ENCODE measurements around the gene RNF7. TPM values are rescaled to one million over a fixed set of nuclear protein-coding genes. Genes with fewer than 3 reads are reported as not detected.

The RNF7 gene
- total and polyA plus RNA-seq, 4 donors = 11.7 to 71.6 (median 28.9) TPM

DNA sequence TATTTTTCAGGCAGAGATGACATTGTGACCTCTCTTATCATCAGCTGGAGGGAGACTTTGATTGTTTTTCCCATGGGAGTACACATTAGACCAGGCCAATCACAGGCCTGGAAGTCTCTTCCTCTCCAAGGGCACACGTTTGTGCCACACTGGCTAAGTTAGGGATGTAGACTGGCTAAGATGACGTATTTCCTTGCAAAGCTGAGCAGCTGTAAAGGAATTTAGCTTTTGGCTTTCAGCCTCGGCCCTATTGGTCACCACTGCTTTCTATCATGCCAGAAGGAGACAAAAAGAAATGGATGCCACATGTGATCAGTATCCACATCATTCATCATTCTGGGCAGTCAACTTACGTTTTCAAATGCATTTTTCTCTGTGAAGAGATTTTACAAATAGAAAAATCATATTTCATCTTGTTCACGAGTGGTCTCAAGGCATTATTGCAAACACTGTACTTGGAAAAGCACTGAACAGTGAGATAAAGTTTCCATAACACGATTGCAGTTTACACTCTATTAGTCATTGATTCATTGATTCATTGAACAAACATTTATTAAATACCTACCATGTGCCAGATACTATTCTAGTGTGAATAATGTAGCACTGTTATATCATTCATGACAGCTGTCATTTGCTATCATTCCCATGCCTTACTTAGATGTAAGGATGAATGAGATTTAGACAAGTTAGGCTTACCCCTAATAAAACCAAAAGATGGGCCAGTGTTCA lies 27.0 kb upstream of the RNF7 start:
- DNase-seq (ENCODE audit: low spot score) = no peak
- Histone ChIP-seq H3K9me3 (ENCODE audit: control insufficient read depth in 4 of 4, low read length in 3 of 4) (no peaks in the 10 kb centered on the region), H3K36me3 (ENCODE audit: control insufficient read depth in 4 of 4, insufficient read depth in 3 of 4, low read depth in 1 of 4, low read length in 3 of 4) (no peaks in the 10 kb centered on the region)

DNA sequence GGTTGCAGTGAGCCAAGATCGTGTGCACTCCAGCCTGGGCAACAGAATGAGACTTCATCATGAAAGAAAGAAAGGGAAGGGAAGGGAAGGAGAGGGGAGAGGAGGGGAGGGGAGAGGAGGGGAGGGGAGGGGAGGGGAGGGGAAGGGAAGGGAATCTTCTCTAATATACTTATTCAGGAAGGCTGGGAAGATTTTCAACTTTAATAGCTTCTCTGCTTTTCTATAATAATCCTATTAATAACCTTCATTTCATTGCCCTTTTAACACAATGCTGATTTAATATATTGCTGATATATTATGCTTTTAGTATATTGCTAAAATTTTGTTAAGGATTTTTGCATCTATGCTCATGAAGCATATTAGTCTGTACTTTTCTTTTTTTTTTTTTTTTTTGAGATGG lies 23.4 kb upstream of the RNF7 start:
- TF ChIP-seq HNF4A (conservative IDR thresholded peaks at IDR 0.05) = no peak
- no peak for TF ChIP-seq JUND (IDR thresholded peaks at IDR 0.05)
- no peak for TF ChIP-seq SP1 (IDR thresholded peaks at IDR 0.05)
- TF ChIP-seq YY1 (IDR thresholded peaks at IDR 0.05) = no peak
- no peak for TF ChIP-seq RAD21 (IDR thresholded peaks at IDR 0.05)
- TF ChIP-seq, protein P1, sequence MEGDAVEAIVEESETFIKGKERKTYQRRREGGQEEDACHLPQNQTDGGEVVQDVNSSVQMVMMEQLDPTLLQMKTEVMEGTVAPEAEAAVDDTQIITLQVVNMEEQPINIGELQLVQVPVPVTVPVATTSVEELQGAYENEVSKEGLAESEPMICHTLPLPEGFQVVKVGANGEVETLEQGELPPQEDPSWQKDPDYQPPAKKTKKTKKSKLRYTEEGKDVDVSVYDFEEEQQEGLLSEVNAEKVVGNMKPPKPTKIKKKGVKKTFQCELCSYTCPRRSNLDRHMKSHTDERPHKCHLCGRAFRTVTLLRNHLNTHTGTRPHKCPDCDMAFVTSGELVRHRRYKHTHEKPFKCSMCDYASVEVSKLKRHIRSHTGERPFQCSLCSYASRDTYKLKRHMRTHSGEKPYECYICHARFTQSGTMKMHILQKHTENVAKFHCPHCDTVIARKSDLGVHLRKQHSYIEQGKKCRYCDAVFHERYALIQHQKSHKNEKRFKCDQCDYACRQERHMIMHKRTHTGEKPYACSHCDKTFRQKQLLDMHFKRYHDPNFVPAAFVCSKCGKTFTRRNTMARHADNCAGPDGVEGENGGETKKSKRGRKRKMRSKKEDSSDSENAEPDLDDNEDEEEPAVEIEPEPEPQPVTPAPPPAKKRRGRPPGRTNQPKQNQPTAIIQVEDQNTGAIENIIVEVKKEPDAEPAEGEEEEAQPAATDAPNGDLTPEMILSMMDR (IDR thresholded peaks at IDR 0.05; ENCODE audit: low read depth, low read length, missing input control) = no peak
- TF ChIP-seq RXRA (IDR thresholded peaks at IDR 0.05) = no peak
- no peak for TF ChIP-seq HNF4G (IDR thresholded peaks at IDR 0.05)
- H3K27me3 ChIP-seq (ENCODE audit: control insufficient read depth in 4 of 4, insufficient read depth in 4 of 4, low read length in 3 of 4) = no peaks in the 10 kb centered on the region
- WGBS = 89% methylated on average over 1 of the region's 1 CpG
- no peak for DNase-seq (ENCODE audit: low spot score)
- no peaks in the 10 kb centered on the region for H3K4me1 ChIP-seq (ENCODE audit: control insufficient read depth in 4 of 4, insufficient read depth in 4 of 4, low read length in 3 of 4)
- no peaks in the 10 kb centered on the region for H3K36me3 ChIP-seq (ENCODE audit: control insufficient read depth in 4 of 4, insufficient read depth in 3 of 4, low read depth in 1 of 4, low read length in 3 of 4)
- no peaks in the 10 kb centered on the region for H3K9me3 ChIP-seq (ENCODE audit: control insufficient read depth in 4 of 4, low read length in 3 of 4)
- no peak overlapping the region for H3K27ac ChIP-seq (ENCODE audit: low read depth in 1 of 2, low read length in 2 of 2)
- no peak overlapping the region for H3K9ac ChIP-seq (ENCODE audit: low read depth in 1 of 2, low read length in 2 of 2)
- no peak overlapping the region for H3K4me3 ChIP-seq (ENCODE audit: low read depth in 1 of 3, low read length in 3 of 3)

More for the DNA sequence above, 27.0 kb upstream of the RNF7 start:
- no peaks in the 10 kb centered on the region for H3K4me1 ChIP-seq (ENCODE audit: control insufficient read depth in 4 of 4, insufficient read depth in 4 of 4, low read length in 3 of 4)
- no peak for TF ChIP-seq SP1 (IDR thresholded peaks at IDR 0.05)
- no peak for TF ChIP-seq JUND (IDR thresholded peaks at IDR 0.05)
- no peak for TF ChIP-seq NR2F2 (IDR thresholded peaks at IDR 0.05)
- TF ChIP-seq GABPA (IDR thresholded peaks at IDR 0.05 in 1 of 2, conservative IDR thresholded peaks at IDR 0.05 in 1 of 2) = no peak
- TF ChIP-seq, protein P2, sequence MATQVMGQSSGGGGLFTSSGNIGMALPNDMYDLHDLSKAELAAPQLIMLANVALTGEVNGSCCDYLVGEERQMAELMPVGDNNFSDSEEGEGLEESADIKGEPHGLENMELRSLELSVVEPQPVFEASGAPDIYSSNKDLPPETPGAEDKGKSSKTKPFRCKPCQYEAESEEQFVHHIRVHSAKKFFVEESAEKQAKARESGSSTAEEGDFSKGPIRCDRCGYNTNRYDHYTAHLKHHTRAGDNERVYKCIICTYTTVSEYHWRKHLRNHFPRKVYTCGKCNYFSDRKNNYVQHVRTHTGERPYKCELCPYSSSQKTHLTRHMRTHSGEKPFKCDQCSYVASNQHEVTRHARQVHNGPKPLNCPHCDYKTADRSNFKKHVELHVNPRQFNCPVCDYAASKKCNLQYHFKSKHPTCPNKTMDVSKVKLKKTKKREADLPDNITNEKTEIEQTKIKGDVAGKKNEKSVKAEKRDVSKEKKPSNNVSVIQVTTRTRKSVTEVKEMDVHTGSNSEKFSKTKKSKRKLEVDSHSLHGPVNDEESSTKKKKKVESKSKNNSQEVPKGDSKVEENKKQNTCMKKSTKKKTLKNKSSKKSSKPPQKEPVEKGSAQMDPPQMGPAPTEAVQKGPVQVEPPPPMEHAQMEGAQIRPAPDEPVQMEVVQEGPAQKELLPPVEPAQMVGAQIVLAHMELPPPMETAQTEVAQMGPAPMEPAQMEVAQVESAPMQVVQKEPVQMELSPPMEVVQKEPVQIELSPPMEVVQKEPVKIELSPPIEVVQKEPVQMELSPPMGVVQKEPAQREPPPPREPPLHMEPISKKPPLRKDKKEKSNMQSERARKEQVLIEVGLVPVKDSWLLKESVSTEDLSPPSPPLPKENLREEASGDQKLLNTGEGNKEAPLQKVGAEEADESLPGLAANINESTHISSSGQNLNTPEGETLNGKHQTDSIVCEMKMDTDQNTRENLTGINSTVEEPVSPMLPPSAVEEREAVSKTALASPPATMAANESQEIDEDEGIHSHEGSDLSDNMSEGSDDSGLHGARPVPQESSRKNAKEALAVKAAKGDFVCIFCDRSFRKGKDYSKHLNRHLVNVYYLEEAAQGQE (IDR thresholded peaks at IDR 0.05) = no peak
- TF ChIP-seq, protein P3, sequence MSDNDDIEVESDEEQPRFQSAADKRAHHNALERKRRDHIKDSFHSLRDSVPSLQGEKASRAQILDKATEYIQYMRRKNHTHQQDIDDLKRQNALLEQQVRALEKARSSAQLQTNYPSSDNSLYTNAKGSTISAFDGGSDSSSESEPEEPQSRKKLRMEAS (IDR thresholded peaks at IDR 0.05) = no peak
- TF ChIP-seq, protein P4, sequence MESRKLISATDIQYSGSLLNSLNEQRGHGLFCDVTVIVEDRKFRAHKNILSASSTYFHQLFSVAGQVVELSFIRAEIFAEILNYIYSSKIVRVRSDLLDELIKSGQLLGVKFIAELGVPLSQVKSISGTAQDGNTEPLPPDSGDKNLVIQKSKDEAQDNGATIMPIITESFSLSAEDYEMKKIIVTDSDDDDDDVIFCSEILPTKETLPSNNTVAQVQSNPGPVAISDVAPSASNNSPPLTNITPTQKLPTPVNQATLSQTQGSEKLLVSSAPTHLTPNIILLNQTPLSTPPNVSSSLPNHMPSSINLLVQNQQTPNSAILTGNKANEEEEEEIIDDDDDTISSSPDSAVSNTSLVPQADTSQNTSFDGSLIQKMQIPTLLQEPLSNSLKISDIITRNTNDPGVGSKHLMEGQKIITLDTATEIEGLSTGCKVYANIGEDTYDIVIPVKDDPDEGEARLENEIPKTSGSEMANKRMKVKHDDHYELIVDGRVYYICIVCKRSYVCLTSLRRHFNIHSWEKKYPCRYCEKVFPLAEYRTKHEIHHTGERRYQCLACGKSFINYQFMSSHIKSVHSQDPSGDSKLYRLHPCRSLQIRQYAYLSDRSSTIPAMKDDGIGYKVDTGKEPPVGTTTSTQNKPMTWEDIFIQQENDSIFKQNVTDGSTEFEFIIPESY (IDR thresholded peaks at IDR 0.05) = no peak
- TF ChIP-seq FOXA1 (IDR thresholded peaks at IDR 0.05) = no peak
- TF ChIP-seq, protein P5, sequence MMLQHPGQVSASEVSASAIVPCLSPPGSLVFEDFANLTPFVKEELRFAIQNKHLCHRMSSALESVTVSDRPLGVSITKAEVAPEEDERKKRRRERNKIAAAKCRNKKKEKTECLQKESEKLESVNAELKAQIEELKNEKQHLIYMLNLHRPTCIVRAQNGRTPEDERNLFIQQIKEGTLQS (IDR thresholded peaks at IDR 0.05) = no peak
- no peak for TF ChIP-seq EGR1 (IDR thresholded peaks at IDR 0.05; ENCODE audit: low read depth in 2 of 2)
- TF ChIP-seq FOXA2 (IDR thresholded peaks at IDR 0.05) = no peak
- H3K4me3 ChIP-seq (ENCODE audit: low read depth in 1 of 3, low read length in 3 of 3) = no peak overlapping the region
- H3K9ac ChIP-seq (ENCODE audit: low read depth in 1 of 2, low read length in 2 of 2) = no peak overlapping the region
- WGBS = 67% methylated on average over 6 of the region's 6 CpGs
- no peak overlapping the region for H3K27ac ChIP-seq (ENCODE audit: low read depth in 1 of 2, low read length in 2 of 2)
- no peaks in the 10 kb centered on the region for H3K27me3 ChIP-seq (ENCODE audit: control insufficient read depth in 4 of 4, insufficient read depth in 4 of 4, low read length in 3 of 4)
